Keratinocyte (primary cell): ENCODE data around the gene OBSCN. TPM values are rescaled to one million over a fixed set of nuclear protein-coding genes. Genes with fewer than 3 reads are reported as not detected.

Source experiments
- DNase-seq: peaks from one replicate; pipeline ENCODE4 v3.0.0-alpha.2; 2011; ENCODE audit warnings: low read depth, missing footprints, low spot score
- FAIRE-seq: peaks from 2 replicates; lab custom pipeline; 2011; peaks lifted over from hg19 to GRCh38; lab: Jason Lieb, UNC
- H2AFZ ChIP-seq: 2 replicates; pipeline ENCODE4 v1.6.0; 2012; ENCODE audit warnings: low read length, control low read depth, inconsistent platforms; ENCODE audit not compliant: control insufficient read depth
- H3K27ac ChIP-seq: 2 replicates; pipeline ENCODE4 v1.5.1; 2011; ENCODE audit warnings: low read length; ENCODE audit not compliant: control insufficient read depth, insufficient read depth
- H3K27me3 ChIP-seq: 3 replicates; pipeline ENCODE4 v1.6.0; 2011; ENCODE audit warnings: low read length; ENCODE audit not compliant: control insufficient read depth, insufficient read depth; ENCODE audit errors: extremely low read depth
- H3K36me3 ChIP-seq, 2 experiments: 2 replicates in 1 of 2; 3 replicates in 1 of 2; pipeline ENCODE4 v1.5.1; 2011; ENCODE audit warnings: low read length in 2 of 2, mild to moderate bottlenecking in 1 of 2; ENCODE audit not compliant: control insufficient read depth in 2 of 2, insufficient read depth in 2 of 2; ENCODE audit errors: extremely low read depth in 1 of 2
- H3K4me1 ChIP-seq: 3 replicates; pipeline ENCODE4 v1.5.1; 2011; ENCODE audit warnings: low read length; ENCODE audit not compliant: control insufficient read depth, insufficient read depth; ENCODE audit errors: extremely low read depth
- H3K4me2 ChIP-seq: 3 replicates; pipeline ENCODE4 v1.6.0; 2011; ENCODE audit warnings: low read depth, low read length; ENCODE audit not compliant: control insufficient read depth, insufficient read depth; ENCODE audit errors: extremely low read depth
- H3K4me3 ChIP-seq, 3 experiments: fragments of 200-600 bp in 1 of 3; sonication (generic) in 1 of 3; 2 replicates in 2 of 3; 3 replicates in 1 of 3; pipeline ENCODE4 v1.5.1; 2011 to 2016; ENCODE audit warnings: low read length in 3 of 3, mild to moderate bottlenecking in 3 of 3, control low read depth in 2 of 3, inconsistent platforms in 1 of 3, low read depth in 1 of 3, mixed read lengths in 1 of 3, mixed run types in 1 of 3, moderate library complexity in 1 of 3; ENCODE audit not compliant: control insufficient read depth in 2 of 3, insufficient read depth in 2 of 3; ENCODE audit errors: extremely low read depth in 1 of 3
- H3K79me2 ChIP-seq: 2 replicates; pipeline ENCODE4 v1.6.0; 2012; ENCODE audit warnings: low read length; ENCODE audit not compliant: control insufficient read depth, insufficient read depth
- H3K9ac ChIP-seq: 3 replicates; pipeline ENCODE4 v1.6.0; 2011; ENCODE audit warnings: low read length; ENCODE audit not compliant: control insufficient read depth, insufficient read depth; ENCODE audit errors: extremely low read depth
- H3K9me1 ChIP-seq: 3 replicates; pipeline ENCODE4 v1.6.0; 2011; ENCODE audit warnings: low read length; ENCODE audit not compliant: control insufficient read depth, insufficient read depth; ENCODE audit errors: extremely low read depth
- H3K9me3 ChIP-seq: 2 replicates; pipeline ENCODE4 v1.5.1; 2012; ENCODE audit warnings: low read depth, low read length; ENCODE audit not compliant: control insufficient read depth
- H4K20me1 ChIP-seq: 3 replicates; pipeline ENCODE4 v1.6.0; 2011; ENCODE audit warnings: low read length; ENCODE audit not compliant: control insufficient read depth, insufficient read depth; ENCODE audit errors: extremely low read depth
- CTCF ChIP-seq, 3 experiments: IDR thresholded peaks in 1 of 3; conservative IDR thresholded peaks in 1 of 3; optimal IDR thresholded peaks in 1 of 3; 2 replicates in 2 of 3; 3 replicates in 1 of 3; pipeline versions ENCODE3 to v1.5.1; 2011; ENCODE audit warnings: low read length in 3 of 3, mild to moderate bottlenecking in 3 of 3, moderate library complexity in 2 of 3, control low read depth in 1 of 3, inconsistent platforms in 1 of 3; ENCODE audit not compliant: insufficient read depth in 2 of 3; ENCODE audit errors: extremely low read depth in 1 of 3
- EZH2 ChIP-seq: IDR thresholded peaks from one replicate; pipeline ENCODE4 v1.6.1; 2012; ENCODE audit warnings: inconsistent platforms, mild to moderate bottlenecking, low read length, moderate library complexity
- dilution Hi-C: fragments of 300-500 bp; cut with MboI; formaldehyde crosslinking; loops from one replicate; pipeline ENCODE4 v1.7.0; 2020; ENCODE audit warnings: low sequenced_read_pairs; ENCODE audit not compliant: extremely low pct_ligation_motif_present
- polyA plus RNA-seq, 5 experiments: library from polyadenylated mRNA; depleted of rRNA in 3 of 5; stranded (reverse) in 3 of 5; stranded (forward) in 1 of 5; unstranded in 1 of 5; fragments of >200 nt; gene quantifications; 1 replicate in 1 of 5; 2 replicates in 3 of 5; 3 replicates in 1 of 5; pipeline versions ENCODE4 v1.2.1 to v1.2.3, GENCODE V29; 2011 to 2012; ENCODE audit warnings: missing spikeins in 2 of 5, low read depth in 1 of 5, low replicate concordance in 1 of 5

The OBSCN gene
- polyA plus RNA-seq, 1 donor (not counting 4 experiments of a cell fraction or from before 2014, with no cell fraction given), result 1.8 TPM

- H3K27me3 ChIP-seq, result no peaks in the 10 kb centered on the region
- H3K36me3 ChIP-seq, result no peaks in the 10 kb centered on the region
- H3K9ac ChIP-seq, result no peak overlapping the region
- TF ChIP-seq EZH2 (no peak), CTCF (optimal IDR thresholded peaks at IDR 0.05 in 1 of 3, IDR thresholded peaks at IDR 0.05 in 1 of 3, conservative IDR thresholded peaks at IDR 0.05 in 1 of 3; ENCODE audit: extremely low read depth in 1 of 3, insufficient read depth in 2 of 3, low read length in 3 of 3) (no peak)
- no peaks in the 10 kb centered on the region for H3K79me2 ChIP-seq
- no peak overlapping the region for H3K4me3 ChIP-seq
- H3K27ac ChIP-seq, result no peak overlapping the region
- no peaks in the 10 kb centered on the region for H3K4me1 ChIP-seq
- no peak overlapping the region for H2AFZ ChIP-seq
- H4K20me1 ChIP-seq, result no peaks in the 10 kb centered on the region
- DNase-seq (no peak), FAIRE-seq (no peak)
- no peaks in the 10 kb centered on the region for H3K9me1 ChIP-seq
- H3K4me2 ChIP-seq, result no peak overlapping the region
- peaks cover 1% of the 10 kb centered on the region for H3K9me3 ChIP-seq
- dilution Hi-C loops, result no loop called here
These were observed 111.0 kb downstream of the OBSCN start for GRCh38 chr1:228318823-228319241.

GRCh38 chr1:228319352-228320088 is 111.7 kb downstream of the OBSCN start:
- Histone ChIP-seq H3K9me1 (no peaks in the 10 kb centered on the region), H3K27me3 (no peaks in the 10 kb centered on the region), H3K9ac (no peak overlapping the region), H3K27ac (no peak overlapping the region), H3K4me3 (no peak overlapping the region), H4K20me1 (no peaks in the 10 kb centered on the region), H3K36me3 (no peaks in the 10 kb centered on the region), H2AFZ (no peak overlapping the region), H3K79me2 (no peaks in the 10 kb centered on the region), H3K4me1 (no peaks in the 10 kb centered on the region), H3K4me2 (no peak overlapping the region), H3K9me3 (peaks cover 1% of the 10 kb centered on the region)
- dilution Hi-C loops, result no loop called here
- DNase-seq, result no peak
- no peak for FAIRE-seq
- TF ChIP-seq EZH2, result no peak
- TF ChIP-seq CTCF (optimal IDR thresholded peaks at IDR 0.05 in 1 of 3, IDR thresholded peaks at IDR 0.05 in 1 of 3, conservative IDR thresholded peaks at IDR 0.05 in 1 of 3; ENCODE audit: extremely low read depth in 1 of 3, insufficient read depth in 2 of 3, low read length in 3 of 3), result no peak
